GM21360 (cell line): Measurements from ENCODE around the gene LRP8.

ENCODE experiments used
- ATAC-seq: cut with Tn5 transposase; IDR thresholded peaks from one replicate; pipeline ENCODE4 v1.9.1; 2021; ENCODE audit warnings: mild to moderate bottlenecking, moderate library complexity; ENCODE audit not compliant: unreplicated experiment

LRP8 gene

DNA sequence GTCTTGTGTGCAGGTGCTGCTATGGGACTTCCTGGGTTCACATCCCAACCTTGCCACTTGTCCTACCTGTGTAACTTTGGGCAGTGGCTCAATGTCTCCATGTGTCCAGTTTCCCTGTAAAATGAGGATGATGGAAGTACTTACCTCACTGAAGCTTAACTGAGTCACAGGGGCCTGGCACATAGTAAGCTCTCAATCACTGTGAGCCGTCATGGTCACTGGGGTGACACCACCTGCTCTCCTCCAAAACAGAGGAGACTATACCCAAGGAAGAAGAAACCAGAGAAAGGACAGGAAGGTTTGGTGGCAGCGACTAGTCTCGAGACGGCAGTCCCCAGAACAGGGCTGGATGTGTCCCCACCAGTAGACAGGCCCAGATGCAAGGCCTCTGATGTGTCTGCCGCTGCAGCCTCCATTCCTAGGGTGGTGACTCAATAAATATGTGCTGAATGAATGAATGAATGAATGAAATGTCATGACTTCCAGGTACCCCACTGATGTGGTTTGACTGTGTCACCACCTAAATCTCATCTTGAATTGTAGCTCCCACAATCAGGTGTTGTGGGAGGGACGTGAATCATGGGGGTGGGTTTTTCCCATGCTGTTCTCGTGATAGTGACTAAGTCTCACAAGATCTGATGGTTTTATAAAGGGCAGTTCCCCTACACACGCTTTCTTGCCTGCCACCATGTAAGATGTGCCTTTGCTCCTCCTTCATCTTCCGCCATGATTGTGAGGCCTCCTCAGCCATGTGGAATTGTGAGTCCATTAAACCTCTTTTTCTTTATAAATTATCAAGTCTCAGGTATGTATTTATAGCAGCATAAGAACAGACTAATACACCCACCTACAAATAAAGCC, 13.0 kb upstream of the LRP8 start:
- no peak for ATAC-seq

DNA sequence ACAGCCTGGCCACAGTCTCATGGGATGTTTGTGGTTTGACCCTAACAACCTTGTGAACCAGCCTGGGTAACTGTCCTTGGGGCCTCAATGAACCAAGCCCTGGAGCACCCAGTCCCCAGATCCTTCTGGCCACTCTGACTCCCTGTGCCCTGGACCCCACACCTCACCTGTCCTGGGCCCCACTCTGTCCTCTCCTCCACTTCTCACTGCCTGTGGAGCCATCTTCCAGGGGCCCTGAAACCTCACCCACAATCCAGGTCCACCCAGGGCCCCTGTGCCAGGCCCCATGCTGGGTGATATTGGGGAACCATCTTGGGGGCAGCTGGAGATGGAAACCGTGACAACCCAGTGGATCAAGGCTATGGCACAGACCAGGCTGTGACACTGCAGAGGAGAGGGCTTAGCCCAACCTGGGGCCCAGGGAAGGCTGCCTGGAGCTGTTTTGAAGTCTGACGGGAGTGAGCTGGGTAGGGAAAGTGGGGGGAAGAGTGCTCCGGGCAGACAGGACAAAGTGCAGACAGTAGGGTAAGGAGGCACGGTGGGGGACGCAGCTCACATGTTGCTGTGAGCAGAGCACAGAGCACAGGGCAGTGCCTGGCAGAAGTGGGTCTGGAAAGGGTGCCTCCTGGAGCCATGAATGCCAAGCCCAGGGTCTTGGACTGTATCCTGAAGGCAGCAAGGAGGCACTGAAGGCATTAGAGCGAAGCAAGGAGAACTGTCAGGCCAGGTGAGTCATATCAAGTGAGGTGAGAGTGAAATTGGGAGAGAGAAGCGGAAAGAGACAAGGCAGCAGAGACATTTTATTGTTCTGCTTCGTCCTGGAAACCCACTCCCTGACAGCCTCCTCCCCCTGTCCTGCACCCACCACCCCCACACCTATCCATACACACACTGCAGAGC, 12.1 kb upstream of the LRP8 start:
- ATAC-seq = no peak

DNA sequence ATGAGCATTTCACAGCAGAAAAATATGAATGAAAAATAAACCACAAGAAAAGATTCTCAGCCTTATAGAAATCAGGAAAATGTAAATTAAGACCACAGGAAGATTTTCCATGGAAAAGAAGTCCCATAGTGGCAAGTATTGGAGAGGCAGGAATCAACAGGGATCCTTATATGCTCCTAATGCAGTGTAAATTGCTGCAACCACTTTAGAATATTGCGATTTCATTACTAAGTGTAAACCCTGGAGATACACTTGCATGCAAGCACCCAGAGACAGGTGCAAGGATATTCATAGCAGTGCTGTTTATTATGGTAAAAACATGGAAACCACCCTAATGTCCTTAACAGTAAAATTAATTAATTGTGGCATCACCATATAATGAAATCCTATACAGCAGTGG, 10.6 kb upstream of the LRP8 start:
- no peak for ATAC-seq

DNA sequence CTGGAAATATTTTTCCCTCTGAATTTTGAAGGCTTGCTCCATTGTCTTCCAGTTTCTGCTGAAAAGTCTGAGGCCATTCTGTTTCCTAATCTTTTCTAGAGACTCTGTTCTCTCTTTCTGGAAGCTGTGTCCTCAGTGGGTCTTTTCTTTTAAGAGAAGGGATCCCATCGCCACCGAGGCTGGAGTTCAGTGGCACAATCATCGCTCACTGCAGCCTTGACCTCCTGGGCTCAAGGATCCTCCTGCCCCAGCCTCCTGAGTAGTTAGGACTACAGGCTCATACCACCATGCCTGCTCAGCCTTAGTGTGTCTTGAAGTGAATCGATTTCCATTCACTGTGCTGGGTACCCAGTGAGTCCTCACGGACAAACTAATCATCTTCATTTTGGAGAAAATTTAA, 9.6 kb upstream of the LRP8 start:
- no peak for ATAC-seq

GRCh38 chr1:53336146-53336545, 8.3 kb upstream of the LRP8 start:
- ATAC-seq = no peak

GRCh38 chr1:53335661-53336060, 7.8 kb upstream of the LRP8 start:
- no peak for ATAC-seq

DNA sequence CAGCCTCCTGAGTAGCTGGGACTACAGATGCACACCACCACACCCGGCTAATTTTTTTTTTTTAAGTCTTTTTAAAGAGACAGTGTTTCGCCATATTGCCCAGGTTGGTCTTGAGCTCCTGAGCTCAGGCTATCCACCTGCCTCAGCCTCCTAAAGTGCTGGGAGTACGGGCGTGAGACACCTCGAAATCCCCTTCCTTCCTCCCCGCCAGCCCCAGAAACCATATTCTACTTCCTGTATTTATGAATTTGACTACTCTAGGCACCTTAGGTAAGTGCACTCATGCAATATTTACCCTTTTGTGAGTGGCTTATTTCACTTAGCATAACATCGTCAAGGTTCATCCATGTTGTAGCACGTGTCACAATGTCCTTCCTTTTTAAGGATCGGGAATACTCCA, 6.9 kb upstream of the LRP8 start:
- no peak for ATAC-seq

GRCh38 chr1:53334312-53334711, 6.4 kb upstream of the LRP8 start:
- ATAC-seq = no peak

GRCh38 chr1:53332833-53333232, 5.0 kb upstream of the LRP8 start:
- no peak for ATAC-seq

DNA sequence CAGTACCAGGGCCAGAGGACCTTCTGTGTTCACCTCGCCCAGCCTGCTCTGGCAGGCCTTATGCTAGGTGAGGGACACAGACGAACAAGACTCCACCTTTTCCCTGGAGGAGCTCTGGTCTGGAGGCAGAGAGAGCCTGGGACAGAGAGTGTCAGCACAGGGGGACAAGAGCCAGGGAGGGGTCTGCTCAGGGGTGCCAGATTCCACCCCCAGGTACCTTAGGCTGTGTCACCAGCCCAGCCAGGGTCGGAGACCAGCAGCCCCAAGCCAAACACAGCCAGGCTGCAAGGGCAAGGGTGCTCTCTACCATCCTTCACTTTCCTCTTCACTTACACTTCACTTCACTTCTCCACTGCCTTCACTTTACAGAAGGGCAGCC, 4.3 kb upstream of the LRP8 start:
- no peak for ATAC-seq

GRCh38 chr1:53331446-53332185, 3.7 kb upstream of the LRP8 start:
- ATAC-seq = no peak

- ATAC-seq = no peak
These were observed 2.9 kb upstream of the LRP8 start for GRCh38 chr1:53330819-53331218.

- ATAC-seq = no peak
These were observed 950 bp upstream of the LRP8 start for GRCh38 chr1:53328541-53329499.

DNA sequence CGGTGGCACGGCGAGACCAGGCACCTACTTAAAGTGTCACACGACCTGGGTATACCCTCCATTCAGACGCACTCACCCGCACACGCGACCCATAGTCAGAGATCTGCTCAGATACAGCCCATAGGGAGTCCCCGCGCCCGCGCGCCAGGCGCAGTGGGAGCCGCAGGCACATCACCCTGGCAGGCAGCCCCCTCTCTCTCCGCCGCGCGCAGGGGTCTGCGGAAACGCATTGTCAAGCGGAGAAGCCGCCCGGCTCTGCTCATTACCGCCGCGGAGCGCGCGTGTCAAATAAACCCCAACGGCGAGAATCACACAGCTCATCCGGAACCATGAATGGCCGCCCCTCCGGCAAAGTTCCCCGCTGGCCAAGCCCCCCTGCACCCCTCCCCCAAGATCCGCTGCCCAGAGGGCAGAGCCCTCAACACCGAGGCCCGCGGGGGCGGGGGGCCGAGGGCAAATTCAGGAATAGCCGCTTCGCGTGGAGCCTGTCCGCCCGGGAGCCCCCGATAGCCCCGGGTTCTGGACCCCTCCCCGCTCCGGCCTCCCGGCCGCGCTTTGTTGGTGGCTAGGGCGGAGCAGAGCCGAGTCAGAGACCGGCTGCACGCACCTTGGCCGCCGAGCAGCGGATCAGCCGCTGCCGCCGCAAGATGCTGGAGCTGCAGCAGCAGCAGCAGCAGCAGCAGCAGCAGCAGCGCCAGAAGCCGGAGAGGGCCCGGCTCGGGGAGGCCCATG, 522 bp downstream of the LRP8 start:
- ATAC-seq = peak; percentile 1

DNA sequence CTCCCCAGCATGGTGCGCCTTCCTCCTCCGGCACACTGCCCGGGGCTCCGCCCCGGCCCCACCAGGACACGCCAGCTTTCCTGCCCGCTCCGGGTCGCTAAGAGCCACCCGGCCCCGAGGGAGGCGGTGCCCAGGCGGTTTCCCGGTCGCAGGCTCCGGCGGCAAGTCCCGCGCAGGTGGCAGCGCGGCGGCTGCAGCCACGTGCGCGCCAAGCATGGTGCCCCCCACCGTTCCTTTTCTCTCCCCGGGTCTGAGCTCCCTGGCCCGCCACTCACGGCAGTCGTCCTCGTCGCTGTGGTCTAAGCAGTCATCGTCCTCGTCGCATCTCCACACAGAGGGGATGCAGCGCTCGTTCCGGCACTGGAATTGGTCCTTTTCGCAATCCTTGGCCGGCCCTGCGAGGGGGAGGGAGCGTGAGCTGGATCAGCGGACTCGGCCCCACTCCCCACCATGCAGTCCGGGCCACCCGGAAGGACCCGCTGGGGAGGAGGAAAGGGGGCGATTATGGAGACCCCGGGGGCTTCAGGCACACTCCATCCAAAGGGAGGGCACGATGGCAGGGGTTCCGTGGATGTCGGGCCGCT, 1.2 kb downstream of the LRP8 start:
- ATAC-seq = peak; percentile 26

DNA sequence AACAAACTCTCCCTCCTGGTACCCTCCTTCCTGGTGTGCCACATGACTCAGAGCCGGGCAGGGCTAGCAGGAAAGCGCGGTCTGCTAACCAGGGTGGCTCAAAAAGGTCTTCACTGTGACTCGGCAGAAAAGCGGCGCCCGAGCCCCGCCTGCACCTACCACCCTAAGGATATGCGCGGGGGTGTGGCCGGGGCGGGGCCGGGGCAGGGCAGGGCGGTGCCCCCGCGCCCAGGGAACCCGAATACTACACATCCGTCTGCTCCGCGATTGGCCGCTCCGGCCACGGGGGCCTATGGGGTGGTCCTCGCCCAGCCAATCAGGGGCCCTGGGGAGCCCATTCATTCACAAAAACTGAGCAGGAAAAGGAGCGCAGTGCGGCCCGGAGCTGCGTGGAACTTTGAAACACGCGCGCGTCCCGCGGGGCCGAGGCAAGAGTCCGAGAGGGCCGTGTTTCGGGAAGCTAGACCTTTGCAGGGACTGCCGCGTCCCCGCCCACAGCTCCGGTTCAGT, 1.7 kb downstream of the LRP8 start:
- peak; percentile 78 for ATAC-seq

DNA sequence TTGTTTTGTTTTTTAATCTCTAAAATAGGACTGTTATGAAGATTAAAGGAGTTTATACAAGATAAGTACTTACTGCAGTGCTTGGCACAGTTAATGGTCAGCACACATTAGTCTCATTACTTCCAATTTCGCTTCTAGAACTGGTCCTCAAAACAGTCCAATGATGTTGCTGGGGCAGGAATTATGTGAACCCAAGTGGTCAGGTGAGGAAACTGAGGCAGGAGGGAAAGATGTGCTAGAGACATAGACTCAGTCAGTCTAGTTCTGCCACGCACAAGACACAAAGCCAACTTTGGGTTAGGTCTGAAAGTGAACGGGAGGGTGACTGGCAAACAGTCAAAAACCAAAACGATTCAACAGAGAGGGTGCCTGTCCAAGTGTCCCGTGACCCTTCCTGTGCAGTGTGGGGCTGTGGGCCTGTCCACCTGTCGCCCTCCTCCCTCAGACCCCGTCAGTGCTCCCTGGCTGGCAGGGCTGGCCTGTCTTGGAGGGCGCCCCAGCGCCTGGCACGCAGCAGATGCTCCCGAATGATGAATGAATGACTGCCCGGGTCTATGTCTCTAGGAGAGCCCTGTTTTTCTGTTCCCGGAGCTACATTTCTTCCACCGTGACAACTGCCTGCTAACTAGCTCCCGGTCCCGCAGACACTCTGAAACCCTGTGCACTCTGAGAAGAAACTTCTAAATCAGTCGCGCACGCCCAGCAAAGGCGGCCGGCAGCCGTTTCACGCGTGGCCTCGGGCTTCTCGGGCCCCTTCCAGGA, 2.4 kb downstream of the LRP8 start:
- ATAC-seq = no peak

- ATAC-seq = no peak
These were observed 3.1 kb downstream of the LRP8 start for GRCh38 chr1:53324728-53325297.
